22Rv1 (cell line): Measurements from ENCODE around the gene NCOR2.

Experiments used
- CTCF ChIP-seq: fragments of 450-650 bp; IDR thresholded peaks from 2 replicates; pipeline ENCODE4 v1.5.1; 2017; ENCODE audit warnings: mild to moderate bottlenecking
- ZFX ChIP-seq: fragments of 450-650 bp; IDR thresholded peaks from 2 replicates; pipeline ENCODE4 v1.6.1; 2017; ENCODE audit warnings: antibody characterized with exemption, borderline replicate concordance

GRCh38 chr12:124612410-124612680, 44.9 kb upstream of the NCOR2 start:
- no peak for TF ChIP-seq CTCF
- no peak for TF ChIP-seq ZFX
